HTERT RPE-1 (cell line): Measurements from ENCODE around the gene GLYAT.
"Not testable (repeated sequence)": the region's sequence is repeated elsewhere in the genome, so short reads cannot be mapped to it uniquely, and the experiment has no call there.

Source experiments
- in situ Hi-C: fragments of 300-500 bp; cut with MboI; formaldehyde crosslinking; loops from 4 replicates; pipeline ENCODE4 v1.14.3; 2020; ENCODE audit warnings: low sequenced_read_pairs

GLYAT gene

DNA sequence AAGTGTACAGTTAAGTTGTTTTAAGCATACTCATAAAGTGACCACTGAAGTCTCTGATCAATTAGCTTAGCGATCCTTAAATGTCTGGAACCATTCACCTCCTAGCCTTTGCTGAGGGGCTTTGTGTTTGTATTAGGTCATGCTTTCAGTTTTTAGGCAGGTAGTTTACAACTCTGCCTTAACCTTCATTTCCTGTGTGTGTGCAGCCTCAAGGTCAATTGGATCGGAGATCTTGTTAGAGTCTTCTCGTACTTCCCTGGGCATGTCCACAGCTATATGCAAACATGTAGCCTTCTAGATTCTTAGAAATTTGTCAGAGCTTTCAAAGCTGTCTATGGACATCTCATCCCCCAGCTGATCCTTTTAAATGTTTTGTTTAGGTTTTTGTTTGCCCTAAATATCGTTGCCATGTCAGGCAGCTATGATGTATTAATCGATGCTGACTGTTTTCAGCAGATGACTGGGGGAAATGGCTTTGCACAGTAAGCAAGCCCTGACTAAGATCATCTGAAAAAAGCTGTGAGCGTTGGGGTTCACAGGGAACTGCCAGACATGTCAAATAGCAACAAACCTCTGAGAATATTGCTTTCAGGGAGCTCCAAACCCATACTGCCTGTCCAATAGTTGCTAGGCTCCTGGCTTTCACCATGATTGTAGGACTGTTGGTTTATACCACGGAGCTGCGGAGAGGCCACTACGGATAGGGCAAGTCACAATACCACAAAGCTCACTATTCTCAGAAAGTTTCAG, 45.6 kb downstream of the GLYAT start:
- in situ Hi-C loops = no loop called here

DNA sequence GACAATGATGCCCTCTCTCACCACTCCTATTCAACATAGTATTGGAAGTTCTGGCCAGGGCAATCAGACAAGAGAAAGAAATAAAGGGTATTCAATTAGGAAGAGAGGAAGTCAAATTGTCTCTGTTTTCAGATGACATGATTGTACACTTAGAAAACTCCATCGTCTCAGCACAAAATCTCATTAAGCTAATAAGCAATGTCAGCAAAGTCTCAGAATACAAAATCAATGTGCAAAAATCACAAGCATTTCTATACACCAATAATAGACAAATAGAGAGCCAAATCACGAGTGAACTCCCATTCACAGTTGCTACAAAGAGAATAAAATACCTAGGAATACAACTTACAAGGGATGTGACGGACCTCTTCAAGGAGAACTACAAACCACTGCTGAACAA, 49.1 kb downstream of the GLYAT start:
- in situ Hi-C loops = not testable (repeated sequence)

DNA sequence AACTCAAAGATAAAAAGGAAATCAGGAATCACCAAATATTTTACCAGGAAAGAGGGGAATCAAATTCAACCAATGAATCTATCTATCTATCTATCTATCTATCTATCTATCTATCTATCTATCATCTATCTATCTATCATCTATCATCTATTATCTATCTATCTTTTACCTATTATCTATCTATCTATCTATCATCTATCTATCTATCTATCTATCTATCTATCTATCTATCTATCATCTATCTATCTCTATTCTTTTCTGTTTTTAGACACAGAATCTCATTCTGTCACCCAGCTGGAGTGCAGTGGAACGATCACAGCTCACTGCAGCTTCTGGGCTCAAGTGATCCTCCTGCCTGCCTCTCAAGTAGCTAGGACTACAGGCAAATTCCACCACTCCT, 54.2 kb downstream of the GLYAT start:
- in situ Hi-C loops = not testable (repeated sequence)

DNA sequence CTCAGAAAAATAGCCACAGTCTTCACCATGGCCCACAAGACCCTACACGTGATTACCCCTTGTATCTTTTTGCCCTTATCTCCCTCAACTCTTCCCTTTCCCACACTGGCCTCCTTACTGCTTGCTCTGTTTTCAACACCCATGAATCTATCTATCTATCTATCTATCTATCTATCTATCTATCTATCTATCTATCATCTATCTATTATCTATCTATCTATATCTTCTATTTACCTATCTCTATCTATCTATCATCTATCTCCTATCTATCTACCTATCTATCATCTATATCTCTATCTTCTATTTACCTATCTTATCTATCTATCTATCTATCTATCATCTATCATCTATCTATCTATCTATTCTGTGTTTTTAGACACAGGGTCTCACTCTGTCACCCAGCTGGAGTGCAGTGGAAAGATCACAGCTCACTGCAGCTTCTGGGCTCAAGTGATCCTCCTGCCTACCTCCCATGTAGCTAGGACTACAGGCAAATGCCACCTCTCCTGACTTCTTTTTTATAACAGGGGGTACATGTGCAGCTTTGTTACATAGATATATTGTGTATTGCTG, 55.1 kb downstream of the GLYAT start:
- in situ Hi-C loops = no loop called here

DNA sequence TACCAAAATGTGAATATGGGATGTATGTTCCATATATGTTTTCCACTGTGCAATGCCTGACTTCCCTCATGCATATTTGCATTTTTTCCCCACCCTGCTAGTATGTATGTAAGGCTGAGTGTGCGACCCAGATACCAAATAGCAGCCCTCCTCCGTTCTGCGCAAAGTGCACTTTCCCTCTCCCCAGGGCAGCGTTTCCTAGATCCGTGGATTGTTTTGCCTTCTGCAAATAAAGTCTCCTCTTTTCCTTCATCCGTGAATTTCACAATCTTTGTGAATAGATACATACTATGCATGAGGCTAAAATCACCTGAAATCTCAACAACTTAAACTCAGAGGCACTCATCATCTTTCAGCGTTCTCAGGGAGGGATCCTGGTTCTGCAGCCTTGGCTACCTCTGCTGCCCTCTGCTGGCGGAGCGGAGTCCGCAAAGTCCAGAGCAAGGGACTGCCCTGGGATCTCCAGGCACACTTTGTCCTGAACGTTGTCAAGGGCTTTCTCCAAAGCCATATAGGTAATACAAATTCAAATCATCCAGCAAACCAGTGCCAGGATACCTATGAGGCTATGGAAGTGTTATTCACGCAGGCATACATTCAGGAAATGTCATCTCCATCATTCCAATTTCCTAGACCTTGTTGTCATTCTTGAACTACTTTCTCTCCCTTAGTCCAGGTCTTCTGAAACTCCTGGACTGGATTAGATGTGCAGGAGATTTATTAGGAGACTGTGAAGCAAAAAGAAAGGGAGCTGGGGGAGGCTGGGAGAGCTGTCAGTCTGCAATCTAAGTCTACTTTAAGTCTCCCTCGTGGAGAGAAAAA, 56.2 kb downstream of the GLYAT start:
- in situ Hi-C loops = no loop called here

DNA sequence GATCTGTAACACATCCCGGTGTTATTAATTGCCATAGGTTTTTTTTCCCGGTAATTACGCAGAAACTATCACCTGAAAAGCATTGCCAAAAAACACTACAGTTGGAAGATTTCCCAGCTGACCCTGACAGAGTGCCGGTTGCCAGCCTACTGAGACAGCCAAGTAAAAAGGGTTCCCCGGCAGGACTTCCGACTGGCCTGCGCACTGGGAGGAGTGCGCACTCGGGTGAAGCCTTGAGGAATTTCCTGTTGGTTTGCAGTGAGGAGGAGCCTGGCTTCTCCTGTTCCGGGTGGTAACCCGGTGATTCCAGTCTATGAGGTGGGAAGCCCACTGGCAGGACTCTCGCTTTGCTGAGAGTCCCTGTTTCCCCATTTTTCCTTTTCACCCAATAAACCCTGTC, 57.1 kb downstream of the GLYAT start:
- in situ Hi-C loops = no loop called here

DNA sequence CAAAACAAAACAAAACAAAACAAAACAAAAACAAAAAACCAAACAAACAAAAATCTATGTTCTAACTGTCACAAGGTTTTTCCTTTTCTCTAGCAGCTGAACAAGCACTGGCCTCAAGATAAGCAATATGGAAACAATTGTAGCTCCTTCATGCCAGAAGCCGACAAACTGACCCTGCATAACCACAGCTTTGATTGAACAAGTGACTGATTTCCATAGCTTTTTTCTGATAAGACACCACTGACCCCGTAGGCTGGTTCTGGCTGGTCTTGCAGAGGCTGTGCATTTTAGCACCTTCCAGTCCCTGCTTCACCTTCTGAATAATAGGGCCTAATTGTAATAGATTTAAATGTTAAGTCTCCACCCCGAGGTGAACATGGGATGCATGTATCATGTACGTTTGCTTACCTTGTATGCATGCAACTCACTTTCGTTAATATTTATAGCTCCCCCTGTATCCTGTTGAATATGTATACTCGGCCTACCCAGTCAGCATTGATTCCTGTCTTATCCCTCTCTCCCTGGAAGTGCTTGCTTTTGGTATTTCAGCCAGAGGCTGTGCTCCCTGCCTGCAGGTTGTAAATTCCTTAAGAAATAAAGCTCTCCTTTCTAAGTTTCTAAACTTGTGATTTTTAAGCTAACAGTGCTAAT, 59.6 kb downstream of the GLYAT start:
- in situ Hi-C loops = no loop called here

DNA sequence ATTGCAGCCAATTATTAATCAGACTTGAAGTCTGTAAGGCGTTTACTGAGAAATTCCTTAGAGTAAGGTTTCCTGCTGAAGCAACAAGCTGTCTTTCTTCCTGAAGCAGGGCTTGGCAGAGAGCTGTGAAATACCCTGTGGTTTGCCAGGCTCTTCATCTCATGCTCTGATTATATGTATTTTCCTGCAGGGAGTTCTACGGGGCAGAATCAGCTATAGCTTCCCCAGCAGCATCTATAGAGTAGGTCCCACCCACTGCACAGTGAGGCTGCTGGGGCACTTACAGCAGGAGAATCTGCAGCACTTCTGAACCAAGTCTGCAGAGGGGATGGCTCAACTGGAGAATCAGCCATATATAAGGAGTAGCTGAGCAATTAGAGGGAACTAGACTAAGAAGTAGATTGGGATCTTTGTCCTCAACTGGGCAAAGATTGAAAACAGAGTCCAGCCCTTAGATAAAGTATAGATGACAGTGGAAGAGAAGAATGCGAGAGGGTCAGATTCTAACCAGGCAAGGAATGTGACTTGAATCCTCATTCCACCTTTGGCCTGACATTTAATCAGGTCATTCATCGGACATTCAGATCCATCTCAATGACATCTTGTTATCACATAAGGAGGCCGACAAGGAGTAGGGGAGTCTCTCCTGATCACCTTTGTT, 71.7 kb downstream of the GLYAT start:
- in situ Hi-C loops = no loop called here

DNA sequence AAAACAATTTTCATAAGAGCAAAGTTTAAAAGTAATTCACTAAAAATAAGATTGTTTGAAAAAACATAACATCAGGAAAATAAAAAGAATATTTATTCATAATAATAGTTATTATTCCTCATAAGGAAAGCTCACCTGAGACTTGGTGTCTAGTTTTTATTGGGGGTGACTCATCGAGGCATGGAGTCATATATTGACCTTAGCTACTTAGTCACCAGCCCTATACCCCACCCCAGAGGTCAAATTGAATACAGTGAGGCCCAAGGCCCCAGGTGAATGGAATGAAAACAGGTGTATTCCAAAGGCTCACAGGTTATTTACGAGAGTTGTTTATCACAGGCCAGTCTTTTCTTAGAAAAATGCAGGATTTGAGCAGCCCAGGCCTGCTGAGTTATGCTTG, 72.3 kb downstream of the GLYAT start:
- in situ Hi-C loops = no loop called here
